ENCODE measurements around the gene SEC24B.

Gene SEC24B

DNA sequence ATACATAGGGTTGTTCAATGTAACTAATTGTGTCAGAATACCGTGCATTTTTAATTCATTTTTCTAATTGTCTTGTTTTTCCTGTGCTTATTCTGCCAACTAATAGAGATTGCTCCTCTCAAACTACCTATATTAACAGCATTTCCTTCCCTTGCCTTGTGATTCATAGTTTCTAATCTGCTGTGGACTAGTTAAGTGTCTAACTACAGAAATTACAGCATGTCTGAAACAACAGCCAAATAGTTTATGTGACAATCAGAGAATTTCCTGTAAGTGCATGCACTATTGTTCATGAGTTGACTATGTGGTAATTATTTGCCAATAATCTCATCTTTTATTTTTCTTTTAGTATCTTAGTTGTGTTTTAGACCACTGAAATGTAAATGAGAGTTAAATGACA is 4.1 kb upstream of the SEC24B start:
- H3K4me3 ChIP-seq (replicated peaks; ENCODE audit: low read depth, low read length): no peak overlapping the region
- DNase-seq (ENCODE audit: extremely low read depth, low read depth): no peak
- TF ChIP-seq, protein P1, sequence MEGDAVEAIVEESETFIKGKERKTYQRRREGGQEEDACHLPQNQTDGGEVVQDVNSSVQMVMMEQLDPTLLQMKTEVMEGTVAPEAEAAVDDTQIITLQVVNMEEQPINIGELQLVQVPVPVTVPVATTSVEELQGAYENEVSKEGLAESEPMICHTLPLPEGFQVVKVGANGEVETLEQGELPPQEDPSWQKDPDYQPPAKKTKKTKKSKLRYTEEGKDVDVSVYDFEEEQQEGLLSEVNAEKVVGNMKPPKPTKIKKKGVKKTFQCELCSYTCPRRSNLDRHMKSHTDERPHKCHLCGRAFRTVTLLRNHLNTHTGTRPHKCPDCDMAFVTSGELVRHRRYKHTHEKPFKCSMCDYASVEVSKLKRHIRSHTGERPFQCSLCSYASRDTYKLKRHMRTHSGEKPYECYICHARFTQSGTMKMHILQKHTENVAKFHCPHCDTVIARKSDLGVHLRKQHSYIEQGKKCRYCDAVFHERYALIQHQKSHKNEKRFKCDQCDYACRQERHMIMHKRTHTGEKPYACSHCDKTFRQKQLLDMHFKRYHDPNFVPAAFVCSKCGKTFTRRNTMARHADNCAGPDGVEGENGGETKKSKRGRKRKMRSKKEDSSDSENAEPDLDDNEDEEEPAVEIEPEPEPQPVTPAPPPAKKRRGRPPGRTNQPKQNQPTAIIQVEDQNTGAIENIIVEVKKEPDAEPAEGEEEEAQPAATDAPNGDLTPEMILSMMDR (IDR thresholded peaks at IDR 0.05; ENCODE audit: low read depth, low read length, missing control alignments): no peak

DNA sequence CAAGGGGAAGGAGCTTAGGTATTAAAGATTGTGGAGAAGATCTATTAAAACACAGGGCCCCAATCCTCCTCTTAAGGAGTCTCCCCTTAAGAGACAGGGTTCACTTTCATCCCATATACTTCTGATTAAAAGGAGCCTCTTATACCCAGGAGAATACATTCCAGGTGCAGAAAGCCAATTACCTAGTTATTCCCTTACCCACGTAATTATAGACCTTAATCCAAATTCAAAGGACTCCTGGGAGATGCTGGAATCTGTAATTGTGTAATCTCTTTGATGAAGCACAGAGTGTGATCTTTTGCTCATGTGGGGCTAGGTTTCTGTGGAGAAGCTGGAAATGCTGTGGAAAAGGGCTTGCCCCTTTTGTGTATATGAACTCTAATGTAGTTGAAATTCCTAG is 1.4 kb upstream of the SEC24B start:
- peak overlapping the region; percentile 62; the same call in 1 of the 2 replicates for H3K4me3 ChIP-seq (replicated peaks; ENCODE audit: low read depth, low read length)
- TF ChIP-seq, protein P1 (IDR thresholded peaks at IDR 0.05; ENCODE audit: low read depth, low read length, missing control alignments): no peak
- DNase-seq (ENCODE audit: extremely low read depth, low read depth): no peak

DNA sequence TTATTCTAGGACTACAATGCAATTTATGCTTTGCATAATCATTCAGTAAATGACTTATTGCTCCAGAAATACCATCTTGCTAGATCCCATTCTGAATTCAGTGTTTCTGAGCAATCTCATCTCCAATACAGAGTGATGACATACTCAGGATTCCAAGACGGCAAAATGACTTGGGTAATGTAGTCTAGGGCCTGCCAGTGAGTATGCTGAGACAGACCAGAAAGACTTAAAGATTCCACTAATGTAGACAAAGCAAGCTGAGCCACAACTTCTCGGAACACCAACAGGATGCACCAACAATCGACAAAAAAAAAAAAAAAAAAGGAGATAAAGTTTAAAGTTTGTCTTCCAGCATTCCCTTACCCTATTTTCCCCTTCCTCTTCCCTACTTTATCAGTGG is 919 bp upstream of the SEC24B start:
- TF ChIP-seq, protein P1 (IDR thresholded peaks at IDR 0.05; ENCODE audit: low read depth, low read length, missing control alignments): no peak
- peak overlapping the region; percentile 62 for H3K4me3 ChIP-seq (replicated peaks; ENCODE audit: low read depth, low read length)
- DNase-seq (ENCODE audit: extremely low read depth, low read depth): no peak

DNA sequence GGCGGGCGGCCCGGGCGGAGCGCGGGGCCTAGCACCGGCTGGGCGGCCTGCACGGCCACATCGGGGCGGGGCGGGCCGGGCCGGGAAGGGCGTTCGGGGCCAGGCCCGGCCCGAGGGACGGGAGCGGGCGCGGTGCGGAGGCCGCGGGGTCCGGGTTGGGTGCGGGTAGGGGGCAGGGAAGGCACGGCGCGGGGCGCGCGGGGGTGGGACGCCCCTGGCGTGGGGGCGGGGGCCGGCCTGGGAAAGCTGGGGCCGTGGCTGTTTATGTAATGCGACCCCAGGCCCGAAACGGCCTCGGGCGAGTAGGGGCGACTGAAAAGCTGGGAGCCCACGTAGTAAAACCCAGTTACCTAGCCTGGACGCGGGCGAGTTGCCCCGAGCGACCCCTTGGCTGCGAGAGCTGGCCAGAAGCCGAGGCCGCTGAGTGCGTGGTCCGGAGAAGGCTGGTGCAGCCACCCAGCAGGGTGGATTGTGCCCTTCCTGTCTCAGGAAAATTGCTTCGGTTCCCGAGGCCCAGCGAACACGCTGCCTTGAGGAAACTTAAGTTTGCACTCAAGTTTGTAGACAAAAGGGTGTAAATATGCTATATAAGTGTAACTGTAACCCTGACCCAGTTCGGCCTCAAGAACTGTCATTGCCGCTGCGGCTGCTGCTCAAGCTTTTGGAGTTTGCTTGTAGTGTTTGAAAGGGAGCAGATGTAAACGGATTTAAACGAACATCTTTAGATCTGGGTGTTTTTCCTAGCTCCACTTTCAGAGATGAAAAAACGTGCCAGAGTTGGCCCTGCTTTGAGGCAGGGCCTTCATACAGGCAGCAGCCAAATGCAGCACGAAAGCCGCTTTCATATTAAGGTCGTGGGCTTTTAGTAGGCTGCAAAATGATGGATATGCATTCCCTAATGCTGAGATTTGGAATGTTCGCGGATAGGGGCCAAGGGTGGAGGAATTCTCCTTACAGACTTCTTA is 674 bp downstream of the SEC24B start:
- no peak for DNase-seq (ENCODE audit: extremely low read depth, low read depth)
- TF ChIP-seq, protein P1 (IDR thresholded peaks at IDR 0.05; ENCODE audit: low read depth, low read length, missing control alignments): no peak
- H3K4me3 ChIP-seq (replicated peaks; ENCODE audit: low read depth, low read length): peak overlapping the region; percentile 62

DNA sequence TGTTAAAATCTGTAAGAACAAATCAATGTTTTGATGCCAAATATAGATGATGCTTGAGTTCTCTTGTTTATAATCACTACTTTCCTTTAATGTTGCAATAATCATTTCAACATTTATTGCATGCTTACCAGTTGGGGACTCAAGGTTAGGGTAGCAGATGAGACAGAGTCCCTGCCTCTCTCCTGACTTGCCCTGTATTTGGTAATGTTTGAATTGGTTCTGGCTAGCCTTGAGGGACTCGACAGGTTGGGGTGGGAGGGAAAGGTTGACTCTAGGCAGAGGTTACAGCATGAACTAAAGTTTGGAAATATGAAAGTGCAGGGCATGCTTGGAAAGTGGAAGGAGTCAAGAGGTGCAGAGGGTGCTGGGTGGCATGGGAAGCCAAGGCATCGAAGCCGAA is 2.0 kb downstream of the SEC24B start:
- DNase-seq (ENCODE audit: extremely low read depth, low read depth): no peak
- TF ChIP-seq, protein P1 (IDR thresholded peaks at IDR 0.05; ENCODE audit: low read depth, low read length, missing control alignments): no peak
- H3K4me3 ChIP-seq (replicated peaks; ENCODE audit: low read depth, low read length): peak overlapping the region; percentile 62

DNA sequence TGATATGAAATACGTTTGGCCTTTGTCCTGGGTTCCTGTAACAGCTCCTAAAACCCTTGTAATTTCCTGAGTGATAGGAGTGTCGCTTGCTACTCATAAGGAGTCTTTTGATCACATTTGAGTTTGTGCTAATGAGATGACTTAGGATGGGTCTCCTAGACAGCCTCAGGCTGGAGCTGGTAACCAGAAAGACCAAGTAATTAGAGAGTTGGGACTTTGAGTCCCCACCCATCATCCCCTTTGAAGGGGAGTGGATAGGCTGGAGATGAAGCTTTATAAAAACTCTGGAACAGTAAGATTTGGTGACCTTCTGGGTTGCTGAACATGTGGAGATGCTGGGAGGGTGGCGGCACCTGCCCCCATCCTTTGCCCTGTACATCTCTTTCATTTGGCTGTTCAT is 2.9 kb downstream of the SEC24B start:
- DNase-seq (ENCODE audit: extremely low read depth, low read depth): no peak
- TF ChIP-seq, protein P1 (IDR thresholded peaks at IDR 0.05; ENCODE audit: low read depth, low read length, missing control alignments): no peak
- H3K4me3 ChIP-seq (replicated peaks; ENCODE audit: low read depth, low read length): no peak overlapping the region
